ENCODE data around the gene MASP1. TPM values are rescaled to one million over a fixed set of nuclear protein-coding genes. Genes with fewer than 3 reads are reported as not detected.

The MASP1 gene
- total RNA-seq, 2 experiments from 2014 or later = not detected

DNA sequence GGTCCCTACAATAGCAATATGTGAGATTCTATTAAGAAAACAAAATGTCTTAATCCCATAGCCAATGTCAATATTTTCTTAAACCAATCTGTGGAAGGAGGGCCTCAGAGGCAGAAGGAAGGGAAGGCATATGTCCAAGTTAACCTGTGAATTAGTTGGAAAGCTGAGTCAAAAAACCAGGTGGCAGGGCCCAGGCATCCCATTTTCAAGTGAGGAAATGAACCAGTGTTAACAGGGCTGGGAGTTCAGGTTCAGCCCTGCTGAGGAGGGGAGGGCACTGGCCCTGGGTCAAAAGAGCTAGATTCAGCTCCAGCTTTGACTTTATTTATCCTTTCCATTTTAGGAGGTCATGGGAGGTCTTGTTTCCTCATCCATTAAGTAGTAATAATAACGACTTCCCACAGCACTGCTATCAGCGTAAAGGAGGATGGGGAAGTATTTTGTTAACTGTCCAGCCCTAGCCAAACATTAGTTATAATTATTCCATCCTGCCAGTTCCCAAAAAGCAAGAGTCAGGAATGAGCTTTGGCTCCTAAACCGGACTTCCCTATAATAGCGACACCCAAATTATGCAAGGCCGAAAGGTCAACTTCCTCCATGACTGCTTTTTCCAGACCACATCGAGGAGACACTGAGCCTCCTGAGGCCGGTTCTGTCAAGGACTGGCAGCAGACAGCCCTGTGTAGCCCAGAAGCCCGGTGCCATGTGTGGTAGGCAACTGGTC lies 3.2 kb downstream of the MASP1 start:
- no peak for DNase-seq
- H3K4me3 Mint-ChIP-seq = no peak overlapping the region
- H3K9me3 Mint-ChIP-seq = no peaks in the 10 kb centered on the region
- no peaks in the 10 kb centered on the region for H3K4me1 Mint-ChIP-seq
- H3K36me3 Mint-ChIP-seq = no peaks in the 10 kb centered on the region
- H3K27me3 Mint-ChIP-seq = peaks cover 32% of the 10 kb centered on the region
- H3K27ac Mint-ChIP-seq = no peak overlapping the region

DNA sequence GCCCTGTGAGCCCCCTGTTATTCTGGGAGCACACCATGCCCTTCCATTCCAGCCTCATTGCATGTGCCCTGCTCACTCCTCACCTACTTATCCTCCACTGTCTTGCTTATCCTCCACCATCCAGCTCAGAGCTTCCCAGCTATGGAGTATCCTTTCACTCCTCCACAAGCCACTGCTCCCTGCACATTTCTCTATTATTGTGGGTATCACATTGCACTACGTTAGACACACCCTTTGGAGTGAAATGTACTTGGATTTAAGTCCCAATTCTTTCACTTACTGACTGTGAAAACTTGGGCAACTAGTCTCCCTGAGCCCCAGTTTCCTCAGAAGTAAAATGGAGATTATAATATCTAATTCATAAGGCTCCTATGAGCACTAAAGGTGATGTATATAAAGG lies 4.3 kb downstream of the MASP1 start:
- Mint-ChIP-seq H3K4me1 (no peaks in the 10 kb centered on the region), H3K36me3 (no peaks in the 10 kb centered on the region), H3K4me3 (no peak overlapping the region), H3K27me3 (peaks cover 29% of the 10 kb centered on the region), H3K9me3 (no peaks in the 10 kb centered on the region), H3K27ac (no peak overlapping the region)
- no peak for DNase-seq

DNA sequence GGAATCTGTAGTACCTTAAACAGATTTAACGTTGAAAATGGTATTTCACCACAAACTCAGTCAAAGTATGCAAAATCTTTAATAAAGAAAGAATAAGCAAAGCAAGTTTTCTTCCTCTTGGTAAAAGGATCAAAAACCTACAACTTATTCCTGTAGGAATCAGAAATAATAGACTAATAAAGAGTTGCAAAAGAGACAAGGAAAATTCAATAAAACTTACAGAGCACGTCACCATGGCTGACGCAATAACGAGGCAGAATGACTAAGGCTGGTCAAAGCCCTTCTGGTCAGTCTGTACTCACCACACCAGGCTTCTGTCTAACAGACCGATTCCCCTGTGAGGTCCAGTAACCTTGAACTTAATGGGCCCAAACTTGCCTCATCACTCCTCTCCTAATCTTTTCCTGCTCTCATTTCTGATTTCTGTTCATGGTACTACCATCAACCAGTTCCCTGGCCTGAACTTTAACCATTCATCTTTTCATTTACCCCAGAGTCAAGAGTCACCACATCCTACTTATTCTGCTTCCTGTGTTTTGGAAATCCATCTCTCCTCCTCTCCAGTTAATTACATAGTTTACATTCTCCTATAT lies 5.0 kb downstream of the MASP1 start:
- no peak overlapping the region for H3K27ac Mint-ChIP-seq
- peaks cover 23% of the 10 kb centered on the region for H3K27me3 Mint-ChIP-seq
- no peaks in the 10 kb centered on the region for H3K4me1 Mint-ChIP-seq
- no peak for DNase-seq
- H3K9me3 Mint-ChIP-seq = no peaks in the 10 kb centered on the region
- no peaks in the 10 kb centered on the region for H3K36me3 Mint-ChIP-seq
- no peak overlapping the region for H3K4me3 Mint-ChIP-seq

GRCh38 chr3:187281191-187281714 lies 10.3 kb downstream of the MASP1 start:
- Mint-ChIP-seq H3K27me3 (peaks cover 9% of the 10 kb centered on the region), H3K36me3 (no peaks in the 10 kb centered on the region), H3K9me3 (no peaks in the 10 kb centered on the region), H3K4me1 (no peaks in the 10 kb centered on the region), H3K27ac (no peak overlapping the region), H3K4me3 (no peak overlapping the region)
- no peak for DNase-seq

DNA sequence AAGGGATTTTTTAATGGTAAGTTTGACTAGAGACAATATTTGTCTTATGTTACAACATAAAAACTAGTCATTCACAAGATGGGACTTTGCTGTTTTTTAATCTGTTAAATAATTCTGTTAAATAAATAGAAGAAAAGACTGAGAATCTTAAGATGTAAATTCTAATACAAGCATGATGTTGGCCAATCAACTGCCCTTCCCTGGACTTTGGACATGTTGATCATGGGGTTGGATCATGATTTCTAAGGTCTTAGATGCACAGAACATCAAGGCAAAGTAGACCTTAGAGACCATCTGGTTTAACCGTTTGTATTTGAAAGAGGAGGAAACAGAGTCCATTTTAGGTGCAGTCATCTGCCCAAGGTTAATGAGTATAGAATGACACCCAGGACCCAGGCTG lies 10.9 kb downstream of the MASP1 start:
- Mint-ChIP-seq H3K36me3 (no peaks in the 10 kb centered on the region), H3K27ac (no peak overlapping the region), H3K4me1 (no peaks in the 10 kb centered on the region)

GRCh38 chr3:187277129-187277462 lies 14.4 kb downstream of the MASP1 start:
- no peaks in the 10 kb centered on the region for H3K4me1 Mint-ChIP-seq
- H3K27me3 Mint-ChIP-seq = peaks cover 11% of the 10 kb centered on the region
- no peaks in the 10 kb centered on the region for H3K36me3 Mint-ChIP-seq
- H3K9me3 Mint-ChIP-seq = no peaks in the 10 kb centered on the region
- H3K4me3 Mint-ChIP-seq = no peak overlapping the region
- DNase-seq = no peak
- H3K27ac Mint-ChIP-seq = no peak overlapping the region

More for the DNA sequence above, 10.9 kb downstream of the MASP1 start:
- no peaks in the 10 kb centered on the region for H3K9me3 Mint-ChIP-seq
- no peak overlapping the region for H3K4me3 Mint-ChIP-seq
- no peak for DNase-seq
- H3K27me3 Mint-ChIP-seq = peaks cover 9% of the 10 kb centered on the region

DNA sequence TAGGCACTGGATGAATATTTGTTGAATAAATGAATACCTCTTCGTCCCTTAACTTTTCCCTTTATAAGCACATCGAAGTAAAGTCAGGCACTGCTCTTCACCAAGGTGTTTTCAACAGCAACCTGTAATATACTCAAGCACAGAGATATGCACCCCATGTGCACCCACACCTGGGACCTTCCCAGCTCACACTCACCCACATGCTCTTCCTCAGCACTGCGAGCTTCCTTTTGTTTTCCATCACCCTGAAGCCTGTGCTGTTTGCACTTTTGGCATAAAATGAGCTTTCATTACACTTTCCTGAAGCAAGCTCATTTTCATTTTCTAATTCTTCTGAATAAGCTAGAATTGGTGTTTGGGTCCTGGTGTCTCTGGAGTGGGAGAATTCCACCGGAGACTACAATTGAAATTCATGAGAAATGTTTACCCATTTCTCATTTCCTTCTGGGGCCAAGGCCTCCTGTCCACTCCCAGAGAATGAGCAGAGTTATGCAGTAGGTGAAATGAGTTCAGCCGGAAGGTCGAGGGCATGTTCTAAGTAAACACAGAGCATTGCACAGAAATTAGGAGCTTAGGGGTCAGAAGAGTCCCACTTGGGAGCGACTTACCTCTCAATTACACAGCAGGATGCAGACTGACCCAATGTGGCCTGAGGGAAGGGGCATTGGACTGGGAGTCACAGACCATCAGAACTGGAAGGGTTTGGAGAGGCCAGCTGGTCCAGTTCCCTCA lies 15.0 kb downstream of the MASP1 start:
- Mint-ChIP-seq H3K4me3 (no peak overlapping the region), H3K4me1 (no peaks in the 10 kb centered on the region), H3K36me3 (no peaks in the 10 kb centered on the region), H3K27ac (no peak overlapping the region), H3K9me3 (no peaks in the 10 kb centered on the region), H3K27me3 (peaks cover 10% of the 10 kb centered on the region)
- DNase-seq = no peak

DNA sequence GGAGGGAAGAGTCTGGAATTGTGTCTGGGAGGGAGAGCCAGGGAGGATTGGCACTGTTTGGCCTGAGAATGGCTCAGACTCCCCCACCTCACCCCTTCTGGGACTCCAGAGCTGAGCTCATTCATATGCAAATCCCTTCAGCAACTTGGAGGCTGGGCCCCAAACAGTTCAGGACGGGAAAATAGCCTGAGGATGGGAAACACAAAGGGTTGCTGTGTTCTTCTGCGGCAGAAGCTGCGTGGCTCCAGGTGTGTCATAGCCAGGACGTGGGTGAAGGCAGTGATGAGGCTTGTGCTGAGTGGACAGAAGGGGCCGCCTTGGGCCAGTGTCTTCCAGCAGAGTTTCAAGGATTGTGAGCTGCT lies 16.6 kb downstream of the MASP1 start:
- peaks cover 4% of the 10 kb centered on the region for H3K36me3 Mint-ChIP-seq
- no peaks in the 10 kb centered on the region for H3K4me1 Mint-ChIP-seq
- peaks cover 5% of the 10 kb centered on the region for H3K9me3 Mint-ChIP-seq
- H3K27ac Mint-ChIP-seq = no peak overlapping the region
- H3K4me3 Mint-ChIP-seq = no peak overlapping the region
- peaks cover 3% of the 10 kb centered on the region for H3K27me3 Mint-ChIP-seq
- DNase-seq = no peak

DNA sequence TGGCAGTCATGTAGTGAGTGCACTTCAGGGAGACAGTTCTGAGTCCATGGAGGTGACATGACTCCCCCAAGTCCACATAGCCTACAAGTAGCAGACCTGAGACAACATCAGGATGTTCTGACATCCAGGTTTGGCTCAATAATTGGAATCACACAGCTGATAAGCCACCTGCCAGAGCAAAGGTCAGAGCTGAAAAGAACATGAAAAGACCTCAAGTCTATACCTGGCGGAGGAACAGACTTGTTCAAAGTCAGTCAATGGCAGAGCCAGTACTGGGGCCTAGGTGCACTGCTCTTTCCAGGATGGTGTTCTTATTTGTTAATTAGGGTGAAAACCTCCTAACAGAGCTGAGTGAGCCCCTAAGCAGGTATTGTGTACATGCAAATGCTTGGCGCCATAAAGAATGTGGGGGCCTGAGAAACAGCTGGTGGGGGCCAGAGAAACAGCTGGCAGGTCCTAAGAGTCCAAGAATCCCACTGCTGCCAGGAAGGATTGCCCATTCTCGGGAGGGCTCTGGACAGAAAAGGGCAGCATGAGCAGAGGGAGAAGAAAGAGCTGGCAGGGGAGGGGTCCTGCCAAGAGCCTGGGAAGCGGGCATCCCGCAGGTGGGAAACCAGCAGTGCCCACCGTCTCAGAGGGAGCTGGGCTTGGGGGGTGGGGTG lies 17.1 kb downstream of the MASP1 start:
- Mint-ChIP-seq H3K27me3 (peaks cover 3% of the 10 kb centered on the region), H3K27ac (no peak overlapping the region), H3K4me1 (no peaks in the 10 kb centered on the region), H3K4me3 (no peak overlapping the region), H3K9me3 (peaks cover 8% of the 10 kb centered on the region), H3K36me3 (peaks cover 4% of the 10 kb centered on the region)
- no peak for DNase-seq

- H3K27me3 Mint-ChIP-seq = peaks cover 3% of the 10 kb centered on the region
- peaks cover 8% of the 10 kb centered on the region for H3K36me3 Mint-ChIP-seq
- no peaks in the 10 kb centered on the region for H3K4me1 Mint-ChIP-seq
- no peak for DNase-seq
- peaks cover 11% of the 10 kb centered on the region for H3K9me3 Mint-ChIP-seq
- H3K27ac Mint-ChIP-seq = no peak overlapping the region
- H3K4me3 Mint-ChIP-seq = no peak overlapping the region
Observed at GRCh38 chr3:187271582-187271981, 20.0 kb downstream of the MASP1 start.

DNA sequence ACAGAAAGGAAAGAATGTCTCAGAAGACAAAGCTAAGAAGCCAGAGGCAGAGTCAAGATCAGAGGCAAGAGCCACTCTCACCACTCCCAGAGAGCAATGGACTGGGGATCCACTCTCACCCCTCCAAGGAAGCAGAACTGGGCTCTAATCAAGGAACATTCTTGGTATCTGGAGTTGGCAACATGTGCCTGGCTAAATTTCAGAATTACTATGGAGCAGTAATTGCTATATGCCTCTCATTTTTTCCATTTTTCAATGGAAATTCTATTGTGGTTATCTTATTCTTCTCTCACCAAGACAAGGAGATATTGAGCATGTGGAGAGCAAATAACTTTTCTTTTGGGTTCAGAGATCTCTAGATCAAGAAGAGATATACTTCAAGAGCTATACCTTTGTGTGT lies 22.1 kb downstream of the MASP1 start:
- Mint-ChIP-seq H3K27me3 (peaks cover 10% of the 10 kb centered on the region), H3K4me1 (no peaks in the 10 kb centered on the region), H3K4me3 (no peak overlapping the region), H3K27ac (no peak overlapping the region), H3K9me3 (peaks cover 11% of the 10 kb centered on the region), H3K36me3 (peaks cover 8% of the 10 kb centered on the region)
- DNase-seq = no peak

DNA sequence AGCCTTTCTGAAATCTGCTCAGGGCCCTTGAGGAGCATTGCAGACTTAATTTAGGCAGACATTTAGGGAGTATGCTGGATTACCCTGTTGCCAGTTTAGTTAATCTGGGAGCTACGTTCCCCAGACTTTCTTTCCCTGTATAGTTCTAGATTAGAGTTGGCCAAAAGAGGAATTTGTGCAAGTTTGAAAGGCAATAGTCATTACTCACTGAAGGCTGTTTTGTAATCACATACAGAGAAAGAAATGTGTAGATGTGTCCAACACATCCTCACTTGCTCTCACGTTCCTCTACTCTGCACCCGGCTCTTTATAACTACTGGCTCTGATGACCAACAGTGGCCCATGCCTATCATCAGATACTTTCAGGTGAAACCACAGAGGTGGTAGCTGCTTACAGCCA lies 24.2 kb downstream of the MASP1 start:
- no peaks in the 10 kb centered on the region for H3K4me1 Mint-ChIP-seq

GRCh38 chr3:187266691-187267090 lies 24.8 kb downstream of the MASP1 start:
- no peak overlapping the region for H3K4me3 Mint-ChIP-seq
- peaks cover 11% of the 10 kb centered on the region for H3K9me3 Mint-ChIP-seq
- H3K27me3 Mint-ChIP-seq = peaks cover 20% of the 10 kb centered on the region
- peaks cover 8% of the 10 kb centered on the region for H3K36me3 Mint-ChIP-seq
- H3K27ac Mint-ChIP-seq = no peak overlapping the region
- no peaks in the 10 kb centered on the region for H3K4me1 Mint-ChIP-seq
- DNase-seq = no peak

More for the DNA sequence above, 24.2 kb downstream of the MASP1 start:
- Mint-ChIP-seq H3K4me3 (no peak overlapping the region), H3K9me3 (peaks cover 11% of the 10 kb centered on the region), H3K27me3 (peaks cover 14% of the 10 kb centered on the region), H3K36me3 (peaks cover 8% of the 10 kb centered on the region), H3K27ac (no peak overlapping the region)
- no peak for DNase-seq

DNA sequence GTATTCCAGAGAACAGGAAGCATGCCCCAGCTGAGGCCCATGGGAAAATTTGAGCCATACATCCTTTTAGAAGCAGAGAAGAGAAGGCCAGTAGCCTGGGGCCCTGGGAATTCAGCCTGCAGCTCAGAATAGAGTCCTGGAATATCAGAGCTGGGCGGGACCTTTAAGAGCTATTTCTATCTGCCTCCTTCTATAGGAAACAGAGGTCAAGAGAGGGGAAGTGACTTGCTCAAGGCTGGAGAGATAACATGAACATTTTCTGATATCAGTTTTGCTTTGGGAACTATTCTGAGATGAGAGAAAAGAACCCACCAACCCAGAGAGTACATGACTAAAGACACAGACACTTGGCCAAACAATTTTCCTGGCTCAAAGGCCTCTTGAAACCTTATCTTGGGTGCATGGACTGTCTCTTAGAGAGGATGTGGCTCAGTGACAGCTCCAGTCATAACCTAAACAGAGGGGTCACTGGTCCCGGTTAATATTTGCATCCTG lies 26.0 kb downstream of the MASP1 start:
- Mint-ChIP-seq H3K9me3 (peaks cover 11% of the 10 kb centered on the region), H3K4me3 (no peak overlapping the region), H3K4me1 (no peaks in the 10 kb centered on the region), H3K36me3 (peaks cover 7% of the 10 kb centered on the region), H3K27me3 (peaks cover 24% of the 10 kb centered on the region), H3K27ac (no peak overlapping the region)
- no peak for DNase-seq

DNA sequence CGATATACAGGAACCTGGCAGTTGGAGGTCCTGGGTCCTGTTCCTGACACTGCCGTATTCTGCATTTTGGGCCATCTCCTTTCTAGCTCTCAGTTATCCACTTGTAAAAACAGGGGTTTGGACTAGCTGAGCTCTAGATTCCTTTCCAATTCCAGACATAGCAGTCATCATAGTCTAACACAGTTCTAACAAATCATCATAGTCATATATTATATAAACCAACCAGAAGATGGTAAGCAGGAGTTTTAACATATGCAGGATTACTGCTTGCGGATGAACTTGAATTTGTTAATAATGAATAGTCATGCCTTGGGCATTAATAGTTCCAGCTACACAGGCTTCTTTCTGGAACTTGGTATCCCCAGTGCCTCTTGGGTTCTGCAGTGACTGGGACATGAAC lies 26.6 kb downstream of the MASP1 start:
- peaks cover 6% of the 10 kb centered on the region for H3K9me3 Mint-ChIP-seq
- H3K36me3 Mint-ChIP-seq = peaks cover 3% of the 10 kb centered on the region
- no peak for DNase-seq
- no peaks in the 10 kb centered on the region for H3K4me1 Mint-ChIP-seq
- no peak overlapping the region for H3K27ac Mint-ChIP-seq
- peaks cover 24% of the 10 kb centered on the region for H3K27me3 Mint-ChIP-seq
- H3K4me3 Mint-ChIP-seq = no peak overlapping the region
